ENCODE results near the gene ACSL6.
A peak's percentile ranks its signal among the peaks of the same experiment; 100 is the strongest.

Gene ACSL6

GRCh38 chr5:132011622-132012343, at the start of gene ACSL6:
Gene ACSL6, minus strand, starts transcription at chr5:132011658. Its CDS starts 105 bp downstream, at chr5:132011553.
- no peaks in the 10 kb centered on the region for H3K36me3 ChIP-seq (ENCODE audit: insufficient read depth, low read depth, low read length)
- H3K4me3 ChIP-seq (ENCODE audit: low read length): peak within 1 kb of the TSS; percentile 78
- H3K27me3 ChIP-seq (ENCODE audit: insufficient read depth, low read length): peaks cover 48% of the 10 kb centered on the region
- peaks cover 8% of the 10 kb centered on the region; the same call in 1 of the 2 replicates for H3K4me1 ChIP-seq (ENCODE audit: insufficient read depth, low read length)
- no peak within 1 kb of the TSS for H3K27ac ChIP-seq (ENCODE audit: low read length)
- H3K9ac ChIP-seq (ENCODE audit: low read depth, low read length): no peak within 1 kb of the TSS
- H3K9me3 ChIP-seq (ENCODE audit: insufficient read depth, low read depth, low read length): no peaks in the 10 kb centered on the region

- no peak within 1 kb of the TSS for H3K27ac ChIP-seq (ENCODE audit: low read length)
- H3K27me3 ChIP-seq (ENCODE audit: insufficient read depth, low read length): no peaks in the 10 kb centered on the region
- no peaks in the 10 kb centered on the region for H3K36me3 ChIP-seq (ENCODE audit: insufficient read depth, low read depth, low read length)
- H3K4me3 ChIP-seq (ENCODE audit: low read length): no peak within 1 kb of the TSS
- 0 out of 2 replicates have a peak, but pooled peaks cover 4% of the 10 kb centered on the region for H3K4me1 ChIP-seq (ENCODE audit: insufficient read depth, low read length)
- H3K9me3 ChIP-seq (ENCODE audit: insufficient read depth, low read depth, low read length): no peaks in the 10 kb centered on the region
- H3K9ac ChIP-seq (ENCODE audit: low read depth, low read length): no peak within 1 kb of the TSS
Observed at GRCh38 chr5:132060501-132061161, 49.2 kb upstream of the ACSL6 start, which contains the start of gene IL3. Gene IL3, plus strand, starts transcription at chr5:132060655. Its CDS starts 52 bp downstream, at chr5:132060707.

- Histone ChIP-seq H3K9ac (ENCODE audit: low read depth, low read length) (no peak overlapping the region), H3K9me3 (ENCODE audit: insufficient read depth, low read depth, low read length) (no peaks in the 10 kb centered on the region), H3K36me3 (ENCODE audit: insufficient read depth, low read depth, low read length) (no peaks in the 10 kb centered on the region), H3K27ac (ENCODE audit: low read length) (no peak overlapping the region), H3K4me1 (ENCODE audit: insufficient read depth, low read length) (0 out of 2 replicates have a peak, but pooled peaks cover 4% of the 10 kb centered on the region), H3K4me3 (ENCODE audit: low read length) (no peak overlapping the region), H3K27me3 (ENCODE audit: insufficient read depth, low read length) (no peaks in the 10 kb centered on the region; the same call in 1 of the 2 replicates)
Observed at GRCh38 chr5:132059696-132060500, 48.4 kb upstream of the ACSL6 start.

GRCh38 chr5:132059043-132059695, 47.7 kb upstream of the ACSL6 start:
- Histone ChIP-seq H3K9ac (ENCODE audit: low read depth, low read length) (no peak overlapping the region), H3K27ac (ENCODE audit: low read length) (no peak overlapping the region), H3K4me3 (ENCODE audit: low read length) (no peak overlapping the region), H3K27me3 (ENCODE audit: insufficient read depth, low read length) (no peaks in the 10 kb centered on the region; the same call in 1 of the 2 replicates), H3K9me3 (ENCODE audit: insufficient read depth, low read depth, low read length) (no peaks in the 10 kb centered on the region), H3K36me3 (ENCODE audit: insufficient read depth, low read depth, low read length) (no peaks in the 10 kb centered on the region), H3K4me1 (ENCODE audit: insufficient read depth, low read length) (0 out of 2 replicates have a peak, but pooled peaks cover 4% of the 10 kb centered on the region)

- no peaks in the 10 kb centered on the region for H3K9me3 ChIP-seq (ENCODE audit: insufficient read depth, low read depth, low read length)
- 0 out of 2 replicates have a peak, but pooled peaks cover 4% of the 10 kb centered on the region for H3K4me1 ChIP-seq (ENCODE audit: insufficient read depth, low read length)
- no peak overlapping the region for H3K4me3 ChIP-seq (ENCODE audit: low read length)
- no peak overlapping the region for H3K27ac ChIP-seq (ENCODE audit: low read length)
- no peaks in the 10 kb centered on the region; the same call in 1 of the 2 replicates for H3K27me3 ChIP-seq (ENCODE audit: insufficient read depth, low read length)
- H3K9ac ChIP-seq (ENCODE audit: low read depth, low read length): no peak overlapping the region
- no peaks in the 10 kb centered on the region for H3K36me3 ChIP-seq (ENCODE audit: insufficient read depth, low read depth, low read length)
Observed at GRCh38 chr5:132058646-132059042, 47.2 kb upstream of the ACSL6 start.

GRCh38 chr5:132057498-132058255, 46.2 kb upstream of the ACSL6 start:
- Histone ChIP-seq H3K9me3 (ENCODE audit: insufficient read depth, low read depth, low read length) (no peaks in the 10 kb centered on the region), H3K4me3 (ENCODE audit: low read length) (no peak overlapping the region), H3K27ac (ENCODE audit: low read length) (no peak overlapping the region), H3K4me1 (ENCODE audit: insufficient read depth, low read length) (0 out of 2 replicates have a peak, but pooled peaks cover 4% of the 10 kb centered on the region), H3K9ac (ENCODE audit: low read depth, low read length) (no peak overlapping the region), H3K36me3 (ENCODE audit: insufficient read depth, low read depth, low read length) (no peaks in the 10 kb centered on the region), H3K27me3 (ENCODE audit: insufficient read depth, low read length) (no peaks in the 10 kb centered on the region; the same call in 1 of the 2 replicates)

- H3K4me3 ChIP-seq (ENCODE audit: low read length): no peak overlapping the region
Observed at GRCh38 chr5:132056610-132057497, 45.4 kb upstream of the ACSL6 start.

GRCh38 chr5:132055808-132056609, 44.6 kb upstream of the ACSL6 start:
- H3K27me3 ChIP-seq (ENCODE audit: insufficient read depth, low read length): no peaks in the 10 kb centered on the region; the same call in 1 of the 2 replicates
- no peak overlapping the region for H3K4me3 ChIP-seq (ENCODE audit: low read length)
- H3K4me1 ChIP-seq (ENCODE audit: insufficient read depth, low read length): 0 out of 2 replicates have a peak, but pooled peaks cover 4% of the 10 kb centered on the region
- no peaks in the 10 kb centered on the region for H3K9me3 ChIP-seq (ENCODE audit: insufficient read depth, low read depth, low read length)
- H3K27ac ChIP-seq (ENCODE audit: low read length): no peak overlapping the region
- no peak overlapping the region for H3K9ac ChIP-seq (ENCODE audit: low read depth, low read length)
- no peaks in the 10 kb centered on the region for H3K36me3 ChIP-seq (ENCODE audit: insufficient read depth, low read depth, low read length)

More at GRCh38 chr5:132056610-132057497, 45.4 kb upstream of the ACSL6 start:
- Histone ChIP-seq H3K4me1 (ENCODE audit: insufficient read depth, low read length) (0 out of 2 replicates have a peak, but pooled peaks cover 4% of the 10 kb centered on the region), H3K27me3 (ENCODE audit: insufficient read depth, low read length) (no peaks in the 10 kb centered on the region; the same call in 1 of the 2 replicates), H3K27ac (ENCODE audit: low read length) (no peak overlapping the region), H3K9me3 (ENCODE audit: insufficient read depth, low read depth, low read length) (no peaks in the 10 kb centered on the region), H3K36me3 (ENCODE audit: insufficient read depth, low read depth, low read length) (no peaks in the 10 kb centered on the region), H3K9ac (ENCODE audit: low read depth, low read length) (no peak overlapping the region)

- Histone ChIP-seq H3K27ac (ENCODE audit: low read length) (no peak overlapping the region), H3K36me3 (ENCODE audit: insufficient read depth, low read depth, low read length) (no peaks in the 10 kb centered on the region), H3K4me1 (ENCODE audit: insufficient read depth, low read length) (no peaks in the 10 kb centered on the region), H3K27me3 (ENCODE audit: insufficient read depth, low read length) (no peaks in the 10 kb centered on the region; the same call in 1 of the 2 replicates), H3K9me3 (ENCODE audit: insufficient read depth, low read depth, low read length) (no peaks in the 10 kb centered on the region), H3K4me3 (ENCODE audit: low read length) (no peak overlapping the region), H3K9ac (ENCODE audit: low read depth, low read length) (no peak overlapping the region)
Observed at GRCh38 chr5:132055441-132055807, 44.0 kb upstream of the ACSL6 start.

Measured in iPS-20b (cell line).